OCI-LY1 (cell line): ENCODE data around the gene PLCB2.

Experiments
- CTCF ChIP-seq: fragments of 200-600 bp; sonication (generic), shearing (Covaris generic); IDR thresholded peaks from 2 replicates; pipeline ENCODE4 v1.5.1; 2017; ENCODE audit warnings: mild to moderate bottlenecking, antibody characterized with exemption, low read length, moderate library complexity, mixed read lengths
- EZH2 ChIP-seq: fragments of 200-600 bp; sonication (generic), shearing (Covaris generic); IDR thresholded peaks from 2 replicates; pipeline ENCODE4 v1.8.0; 2017; ENCODE audit warnings: borderline replicate concordance, mixed run types, mild to moderate bottlenecking, antibody characterized with exemption, low read length, moderate library complexity, mixed read lengths

- TF ChIP-seq CTCF (no peak), EZH2 (no peak)
Observed at GRCh38 chr15:40239693-40240618, 67.8 kb downstream of the PLCB2 start.
